HG02642 (cell line): Measurements from ENCODE around the gene TXK.
A peak's percentile ranks its signal among the peaks of the same experiment; 100 is the strongest.

Experiments used
- ATAC-seq: cut with Tn5 transposase; IDR thresholded peaks from one replicate; pipeline ENCODE4 v1.9.1; 2021; ENCODE audit warnings: mild to moderate bottlenecking; ENCODE audit not compliant: unreplicated experiment, poor library complexity

TXK gene

GRCh38 chr4:48108309-48109073, 25.6 kb downstream of the TXK start:
- ATAC-seq = no peak

DNA sequence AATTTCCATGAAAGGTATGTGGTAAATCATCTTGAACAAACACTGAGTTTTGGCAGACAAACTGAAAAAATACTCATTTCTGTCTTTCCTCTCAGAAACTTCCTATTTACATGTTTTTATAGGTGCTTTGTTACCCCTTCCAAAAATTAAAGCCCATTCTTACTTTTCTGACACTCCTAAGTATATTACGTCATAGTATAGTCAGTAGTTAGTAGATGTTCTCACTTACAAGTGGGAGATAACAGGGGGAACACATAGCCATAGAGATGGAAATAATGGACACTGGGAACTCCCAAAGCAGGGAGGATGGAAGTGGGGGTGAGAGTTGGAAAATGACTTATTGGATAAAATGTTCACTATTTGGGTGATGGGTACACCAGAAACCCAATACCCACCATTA, 28.8 kb downstream of the TXK start:
- ATAC-seq = no peak

GRCh38 chr4:48103483-48104139, 30.4 kb downstream of the TXK start:
- ATAC-seq = peak; percentile 78

- no peak for ATAC-seq
These were observed 31.7 kb downstream of the TXK start for GRCh38 chr4:48102303-48102702.

DNA sequence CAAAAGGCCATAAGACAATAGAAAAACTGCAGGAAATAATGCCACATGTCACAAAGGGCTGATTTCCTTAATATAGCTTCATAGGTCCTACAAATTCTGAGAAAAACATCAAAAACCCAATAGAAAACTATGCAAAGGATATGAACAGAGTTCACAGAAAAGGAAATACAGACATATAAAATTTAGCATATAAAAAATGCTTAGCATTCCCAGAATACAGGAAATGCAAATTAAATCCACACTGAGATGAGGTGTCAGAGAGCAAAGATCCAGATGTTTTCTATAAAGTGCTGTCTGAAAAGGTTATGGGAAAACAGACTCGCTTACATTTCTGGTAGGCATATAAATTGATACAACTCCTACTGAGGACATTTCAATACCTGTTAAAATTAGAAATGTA, 33.8 kb downstream of the TXK start:
- no peak for ATAC-seq

GRCh38 chr4:48095441-48095840, 38.6 kb downstream of the TXK start:
- ATAC-seq = no peak

- ATAC-seq = no peak
These were observed 40.0 kb downstream of the TXK start for GRCh38 chr4:48093991-48094416.

DNA sequence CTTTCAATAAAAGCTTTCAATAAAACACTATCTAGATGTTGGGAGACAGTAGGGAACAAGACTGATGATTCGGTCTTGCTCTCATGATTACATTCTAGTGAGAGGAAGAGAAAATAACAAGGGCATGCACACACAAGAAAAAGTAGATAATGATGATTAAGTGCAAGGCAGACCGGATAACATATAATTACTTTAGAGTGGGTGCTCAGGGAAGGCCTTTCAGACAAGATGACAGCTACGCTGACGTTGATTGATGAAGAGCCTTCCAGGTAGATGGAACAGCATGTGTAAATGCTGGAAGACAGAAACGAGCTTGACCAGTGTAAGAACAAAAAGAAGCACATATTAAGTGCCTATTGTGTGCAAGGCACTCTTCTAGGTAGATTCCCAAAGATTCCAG, 43.4 kb downstream of the TXK start:
- ATAC-seq = no peak

- ATAC-seq = no peak
These were observed 48.0 kb downstream of the TXK start for GRCh38 chr4:48085821-48086589.

DNA sequence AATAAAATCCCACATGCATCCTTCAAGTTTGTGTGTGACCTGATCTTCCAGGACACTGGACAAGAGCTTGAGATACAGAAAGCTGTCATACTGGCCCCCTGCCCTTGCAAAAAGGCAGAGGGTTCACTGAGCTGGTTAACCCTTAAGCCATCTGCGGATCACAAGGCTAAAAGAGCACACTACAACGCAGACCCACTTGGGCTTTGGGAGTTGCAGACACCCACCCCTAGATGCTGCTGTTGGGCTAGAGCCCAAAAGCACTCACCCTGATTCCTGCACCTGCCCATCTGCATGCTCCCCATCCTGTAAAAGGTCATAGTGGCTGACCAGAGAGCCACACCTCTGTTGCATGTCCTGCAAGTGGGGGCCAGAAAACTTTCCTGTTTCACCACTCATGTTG, 51.1 kb downstream of the TXK start:
- ATAC-seq = no peak

- ATAC-seq = no peak
These were observed 52.9 kb downstream of the TXK start for GRCh38 chr4:48081196-48081595.

DNA sequence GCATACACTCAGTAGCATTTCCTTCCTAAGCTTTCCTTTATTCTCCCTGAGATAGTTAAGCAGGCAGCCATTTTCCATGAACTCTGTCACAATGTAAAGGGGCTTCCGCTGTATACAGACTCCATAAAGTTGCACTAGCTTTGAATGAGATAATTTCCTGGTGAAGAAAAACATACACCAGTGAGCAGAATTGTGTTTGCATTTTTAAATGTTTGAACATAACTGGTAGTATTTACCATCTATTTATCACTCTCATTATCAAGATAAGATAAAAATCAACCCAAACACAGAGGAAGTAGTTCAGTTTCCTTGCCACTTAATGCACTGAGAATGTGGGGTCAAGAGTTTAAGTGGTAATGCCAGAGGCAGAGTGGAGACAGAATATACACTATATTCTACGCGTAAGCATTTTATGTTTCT, 54.1 kb downstream of the TXK start:
- no peak for ATAC-seq

- no peak for ATAC-seq
These were observed 55.0 kb downstream of the TXK start for GRCh38 chr4:48078862-48079655.

DNA sequence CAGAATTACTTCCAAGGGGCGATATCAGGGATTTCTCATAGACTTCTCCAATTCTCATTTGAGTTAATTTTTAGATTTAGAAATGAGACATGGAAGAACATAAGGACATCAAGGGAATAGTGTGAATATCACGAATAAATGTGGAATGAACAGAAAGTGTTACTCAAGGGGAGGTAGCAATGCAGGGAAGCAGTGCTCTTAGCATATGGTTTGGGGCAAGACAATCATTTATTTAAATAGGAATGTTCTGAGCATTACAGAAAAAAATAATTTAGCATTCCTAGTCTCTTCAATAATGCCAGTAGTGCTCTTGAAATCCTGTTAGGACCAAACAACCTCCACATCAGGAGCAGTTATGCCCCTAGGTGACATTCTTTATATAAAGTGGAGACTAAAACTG, 55.6 kb downstream of the TXK start:
- ATAC-seq = no peak

DNA sequence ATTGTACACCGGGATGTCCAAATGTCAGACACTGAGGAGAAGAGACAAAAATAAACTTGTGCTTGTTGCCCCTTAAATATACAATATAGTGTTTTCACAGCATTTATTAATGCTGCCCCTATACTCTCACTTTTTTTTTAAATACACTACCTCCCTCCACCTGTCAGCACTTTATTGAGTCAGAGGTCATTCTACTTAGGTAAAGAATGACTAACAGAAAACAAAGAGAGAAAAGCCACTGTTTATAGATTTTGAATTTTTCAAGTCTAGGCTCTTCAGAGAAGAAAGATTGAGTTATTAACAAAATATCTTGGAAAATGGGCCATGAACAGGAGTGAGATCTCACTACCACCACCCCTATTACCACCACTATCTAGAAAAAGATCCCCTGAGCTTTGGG, 59.4 kb downstream of the TXK start:
- ATAC-seq = no peak

DNA sequence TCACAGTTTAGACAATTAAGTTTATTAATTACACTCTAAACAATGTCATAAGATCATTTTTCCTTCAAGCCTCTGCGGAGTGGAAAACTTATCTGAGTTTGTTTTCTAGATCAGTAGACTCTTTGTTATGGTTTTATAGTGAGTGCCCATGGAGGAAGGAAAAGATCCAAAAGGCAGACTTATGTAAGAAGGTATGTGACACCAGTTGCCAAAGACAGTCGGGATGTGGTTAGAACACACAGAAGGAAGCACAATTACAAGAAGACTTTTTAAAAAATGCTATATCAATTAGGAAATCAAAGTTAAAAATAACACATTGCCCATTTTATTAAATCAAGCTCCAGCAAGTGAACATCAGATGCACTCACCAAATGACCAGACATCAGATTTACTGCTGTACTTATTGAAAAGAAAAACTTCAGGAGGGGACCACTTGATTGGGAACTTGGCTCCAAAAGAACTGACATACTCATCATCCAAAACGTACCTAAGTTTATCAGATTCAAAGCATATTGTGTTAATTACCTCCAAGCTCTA, 60.4 kb downstream of the TXK start:
- ATAC-seq = no peak

DNA sequence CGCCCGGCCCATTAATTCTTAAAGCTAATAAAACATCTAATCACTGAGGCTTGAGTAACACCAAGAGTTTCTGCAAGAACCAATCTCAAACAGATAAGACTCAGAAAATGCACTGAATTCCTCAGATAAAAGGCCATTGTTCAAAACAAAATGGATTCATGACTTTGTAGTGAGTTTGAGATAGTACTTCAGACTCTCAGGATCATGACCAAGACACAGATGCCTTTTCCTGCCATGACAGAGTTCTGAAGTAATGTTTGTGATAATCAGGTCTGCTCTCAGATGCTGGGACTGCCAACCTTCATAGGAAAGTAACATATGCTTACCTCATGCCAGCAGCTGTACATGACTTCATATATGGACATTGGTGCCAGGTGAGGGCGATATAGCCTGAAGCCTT, 62.9 kb downstream of the TXK start:
- no peak for ATAC-seq

GRCh38 chr4:48069026-48069425, 65.0 kb downstream of the TXK start:
- ATAC-seq = no peak

DNA sequence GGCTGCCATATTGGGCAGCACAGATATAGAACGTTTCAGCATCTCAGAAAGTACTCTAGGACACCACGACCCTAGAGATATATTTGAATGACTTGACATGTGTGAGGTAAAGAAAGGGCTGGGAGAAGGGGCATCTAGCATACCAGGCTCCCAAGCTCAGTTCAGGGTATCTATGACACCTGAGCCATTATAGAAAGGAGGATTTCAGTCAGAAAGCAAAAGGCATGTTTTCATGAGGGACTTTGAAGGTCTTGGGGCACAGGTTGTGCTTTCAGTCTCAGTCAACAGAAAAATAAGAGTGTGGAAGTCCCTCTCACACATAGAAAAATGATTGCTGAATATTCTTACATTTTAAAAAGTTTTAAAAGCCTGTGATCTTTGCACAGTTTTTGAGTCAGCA, 65.9 kb downstream of the TXK start:
- ATAC-seq = no peak

DNA sequence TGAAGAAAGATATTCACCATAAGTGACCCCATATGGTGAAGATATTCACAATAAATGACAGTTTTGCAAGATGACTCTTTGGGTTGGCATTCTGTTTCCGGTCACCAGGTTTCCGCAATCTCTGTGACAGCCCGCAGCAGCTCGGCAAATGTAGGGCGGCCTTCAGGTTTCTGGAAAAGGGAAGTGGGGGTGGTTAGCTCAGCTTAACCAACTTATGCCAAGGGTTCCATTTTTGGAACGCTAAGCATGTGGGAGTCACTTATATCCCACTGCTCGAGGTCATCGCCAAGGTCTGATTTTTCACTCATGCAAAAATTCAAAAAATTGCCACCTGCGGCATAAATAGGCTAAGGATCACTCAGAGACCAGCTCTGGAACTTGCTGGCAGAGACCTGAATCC, 66.5 kb downstream of the TXK start:
- ATAC-seq = no peak
